GM21737 (cell line): ENCODE measurements around the gene ADAMTS17.

ENCODE experiments used
- ATAC-seq: cut with Tn5 transposase; IDR thresholded peaks from one replicate; pipeline ENCODE4 v1.9.1; 2021; ENCODE audit warnings: mild to moderate bottlenecking, moderate library complexity; ENCODE audit not compliant: unreplicated experiment

Gene ADAMTS17

DNA sequence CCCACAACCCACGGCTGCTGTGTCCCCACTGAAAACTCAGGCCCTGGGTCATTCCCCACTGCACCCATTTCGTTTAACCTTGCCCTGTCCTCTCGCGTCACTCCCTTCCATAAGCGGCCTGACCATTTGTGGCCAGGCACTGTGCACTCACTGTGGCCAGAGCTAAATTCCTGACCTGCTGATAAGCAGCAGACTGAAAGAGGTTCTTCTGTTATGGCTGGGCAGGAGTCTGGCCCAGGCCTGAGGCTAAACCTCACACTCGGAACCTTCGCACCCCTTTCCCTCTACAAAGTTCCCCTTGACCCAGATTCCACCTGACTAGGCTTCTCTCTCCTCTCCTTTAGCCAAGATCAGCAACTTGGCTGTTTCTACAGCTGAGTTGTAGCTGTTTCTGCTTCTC lies 62.3 kb downstream of the ADAMTS17 start:
- ATAC-seq, result no peak

DNA sequence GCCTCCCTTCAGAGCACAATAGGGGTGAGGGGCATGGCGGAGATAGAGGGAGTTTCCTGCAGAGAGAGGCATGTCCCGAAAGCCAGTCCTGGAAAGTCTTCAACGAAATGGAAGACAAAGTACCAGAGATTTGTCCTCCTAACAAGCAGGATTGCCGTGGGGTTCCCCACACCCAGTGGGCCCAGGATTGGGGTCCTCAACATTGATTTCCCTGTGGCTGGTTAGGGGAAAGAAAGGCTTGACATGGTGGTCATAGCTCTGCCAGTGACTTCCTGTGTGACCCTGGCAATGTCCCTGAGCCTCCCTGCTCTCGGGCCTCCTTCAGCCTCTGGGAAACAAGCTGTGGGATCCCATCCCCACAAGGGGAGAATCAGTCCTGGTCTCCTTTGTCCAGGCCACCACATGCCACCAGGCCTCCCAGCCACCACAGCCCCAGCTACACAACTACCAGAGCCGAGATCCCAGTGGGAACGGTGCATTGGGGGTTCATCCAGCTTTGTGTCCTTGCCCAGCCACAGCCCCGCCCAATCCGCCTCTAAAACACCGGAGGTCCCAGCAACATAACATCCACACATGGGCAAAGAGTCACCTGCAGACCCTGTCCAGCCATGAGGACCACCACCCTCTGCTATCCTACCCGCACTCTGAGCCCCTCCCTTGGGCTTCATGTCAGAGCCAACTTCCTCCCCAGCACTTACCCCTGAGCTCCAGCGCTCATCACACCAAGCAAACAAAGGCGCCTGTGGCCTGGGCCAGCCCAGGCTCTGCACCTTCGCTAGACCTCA lies 63.0 kb downstream of the ADAMTS17 start:
- no peak for ATAC-seq

DNA sequence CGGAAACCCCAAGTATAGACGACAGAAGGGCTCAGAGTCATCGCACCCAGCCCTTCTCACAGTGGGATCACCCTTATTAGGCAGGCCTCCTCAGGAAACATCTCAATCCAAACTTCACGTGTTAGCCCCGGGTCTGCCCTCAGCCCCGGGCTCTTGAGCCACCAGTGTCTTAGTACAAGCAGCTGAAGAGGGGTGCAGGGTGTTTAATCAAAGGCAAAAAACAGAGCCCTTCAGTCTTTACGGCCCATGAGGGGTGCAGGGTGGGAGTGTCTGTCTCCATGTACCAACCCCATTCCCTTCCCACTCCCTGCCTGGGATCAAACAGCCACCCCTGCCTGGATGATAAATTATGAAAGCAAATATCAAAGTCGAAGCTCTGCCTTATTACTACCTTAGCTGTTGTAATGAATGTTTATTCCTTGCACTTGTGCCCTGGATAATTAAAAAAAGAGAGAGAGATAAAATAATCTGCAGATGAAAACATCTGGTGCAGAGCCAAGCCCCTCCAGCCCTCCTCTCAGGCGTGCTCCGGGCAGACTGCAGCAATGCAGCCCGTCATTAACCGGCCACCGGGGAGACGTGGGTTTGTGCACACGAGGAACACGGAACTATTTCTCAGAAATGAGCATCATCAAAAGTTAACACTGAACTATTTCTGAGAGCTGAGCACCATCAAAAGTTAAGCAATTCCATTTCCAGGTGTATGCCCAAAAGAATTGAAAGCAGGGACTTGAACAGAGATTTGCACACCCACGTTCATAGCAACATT lies 64.5 kb downstream of the ADAMTS17 start:
- ATAC-seq, result no peak

DNA sequence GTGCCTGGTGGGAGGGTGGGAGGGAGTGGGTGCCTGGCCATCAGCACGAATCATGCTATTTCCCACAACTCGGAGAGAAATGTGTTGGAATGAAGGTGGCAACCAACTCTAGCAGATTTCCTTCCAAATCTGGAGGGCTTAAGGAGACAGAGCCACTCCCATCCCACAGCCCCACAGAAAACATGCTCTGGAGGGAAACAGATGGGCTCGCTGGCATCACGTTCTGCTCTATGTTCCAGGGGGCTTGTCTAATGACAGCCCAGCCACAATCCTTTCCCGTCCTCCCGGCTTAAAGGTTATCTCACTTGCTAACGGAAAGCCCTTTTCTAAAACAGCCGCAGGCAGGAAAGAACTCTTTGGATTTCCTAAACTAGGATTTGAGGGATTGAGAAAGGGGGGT lies 65.3 kb downstream of the ADAMTS17 start:
- no peak for ATAC-seq

DNA sequence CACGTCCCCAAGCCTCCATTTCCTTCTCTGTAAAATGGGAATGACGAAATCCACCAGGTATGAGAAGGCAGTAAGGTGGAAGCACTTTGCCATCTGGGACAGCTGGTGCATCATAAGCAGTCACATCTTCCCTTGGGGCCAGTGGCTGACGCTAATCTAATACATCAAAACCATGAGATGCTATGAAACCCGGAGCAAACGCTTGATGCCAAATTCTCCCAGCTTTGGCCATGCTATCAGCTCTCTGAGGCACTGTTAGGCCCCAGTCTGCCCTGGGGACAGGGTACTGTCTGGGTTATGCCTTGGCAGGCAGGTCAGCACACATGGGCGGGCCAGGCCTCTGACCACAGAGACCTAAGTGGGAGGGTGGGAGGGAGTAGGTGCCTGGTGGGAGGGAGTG lies 66.1 kb downstream of the ADAMTS17 start:
- ATAC-seq, result no peak

DNA sequence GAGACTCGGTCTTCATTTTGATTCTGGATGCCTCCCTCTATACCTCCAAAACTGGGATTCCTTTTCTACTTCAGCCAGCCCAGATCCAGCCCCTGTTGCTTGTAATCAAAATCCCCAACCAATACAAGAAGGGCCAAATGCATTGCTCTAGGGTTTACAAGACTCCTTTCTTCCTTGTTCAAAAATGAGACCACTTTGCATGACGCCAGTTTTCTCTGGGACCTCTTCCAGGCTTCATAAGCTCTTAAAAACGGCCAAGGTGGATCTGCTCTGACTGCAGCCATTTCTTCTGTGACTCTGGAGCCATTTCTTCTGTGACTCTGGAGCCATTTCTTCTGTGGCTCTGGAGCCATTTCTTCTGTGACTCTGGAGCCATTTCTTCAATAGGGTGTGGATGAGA lies 71.9 kb downstream of the ADAMTS17 start:
- no peak for ATAC-seq

DNA sequence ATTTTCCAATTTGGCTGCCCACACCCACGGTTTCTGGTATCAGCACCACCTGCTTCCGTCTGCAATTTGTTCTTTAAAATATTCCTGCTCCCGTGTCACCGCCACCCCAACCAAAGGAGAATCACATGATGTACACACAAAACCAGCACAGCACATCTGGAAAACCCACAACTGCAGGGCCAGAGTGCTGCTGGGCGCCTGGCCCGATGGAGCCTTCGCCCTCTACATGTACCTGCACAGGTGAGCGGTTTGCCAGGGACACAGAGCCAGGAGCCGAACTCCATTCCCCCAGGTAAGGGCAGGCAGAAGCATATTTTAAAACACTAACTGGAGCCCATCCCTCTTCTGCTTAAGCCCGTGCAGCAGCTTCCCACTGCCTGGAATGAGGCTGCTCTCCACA lies 75.6 kb downstream of the ADAMTS17 start:
- ATAC-seq, result no peak

DNA sequence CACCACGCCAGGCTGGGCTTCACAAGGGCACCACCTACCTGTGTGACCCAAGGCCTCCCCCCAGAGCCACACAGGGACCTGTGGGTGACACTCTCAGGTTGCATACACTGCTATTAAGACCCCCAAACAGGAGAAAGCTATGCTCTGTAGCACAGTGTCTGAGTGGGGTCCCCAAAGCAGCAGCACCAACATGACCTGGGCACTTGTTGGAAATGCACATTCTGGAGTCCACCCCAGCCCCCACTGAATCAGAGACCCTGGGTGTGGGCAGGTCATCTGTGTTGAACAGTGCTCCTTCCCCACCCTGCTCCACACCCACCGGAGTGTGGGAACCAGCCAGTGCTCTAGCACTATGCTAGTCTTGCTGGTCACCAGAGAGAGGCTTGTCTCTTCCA lies 76.1 kb downstream of the ADAMTS17 start:
- ATAC-seq, result no peak

DNA sequence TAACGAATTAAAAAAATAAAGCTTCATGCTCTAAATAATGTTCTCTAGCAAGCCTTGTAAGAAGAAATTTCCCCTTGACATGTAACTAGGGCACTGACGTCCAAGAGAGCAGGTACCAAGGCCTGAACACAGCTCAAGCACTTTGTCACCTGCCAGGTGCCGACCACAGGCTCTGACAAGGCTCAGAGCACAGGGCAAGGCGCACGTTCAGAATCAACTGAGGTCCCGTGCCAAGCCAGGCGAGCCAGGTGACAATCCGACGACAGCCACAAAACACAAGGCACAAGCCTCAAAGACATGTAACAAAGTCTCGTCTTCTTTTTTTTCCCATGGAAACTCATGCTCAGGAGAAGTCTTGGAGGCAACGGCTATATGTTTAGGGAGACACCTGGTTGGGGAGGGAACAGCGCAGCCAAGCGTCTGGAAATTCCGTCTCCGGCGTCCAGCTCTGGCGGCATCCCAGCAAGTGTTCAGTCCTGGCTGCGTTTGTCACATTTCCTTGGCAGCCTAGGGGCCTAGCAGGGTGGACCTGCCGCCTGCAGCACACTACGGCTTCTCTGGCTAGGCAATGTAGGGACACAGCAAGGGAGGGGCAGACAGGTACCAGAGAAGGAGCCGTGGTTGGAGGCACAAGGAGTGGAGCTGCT lies 76.7 kb downstream of the ADAMTS17 start:
- ATAC-seq, result no peak

DNA sequence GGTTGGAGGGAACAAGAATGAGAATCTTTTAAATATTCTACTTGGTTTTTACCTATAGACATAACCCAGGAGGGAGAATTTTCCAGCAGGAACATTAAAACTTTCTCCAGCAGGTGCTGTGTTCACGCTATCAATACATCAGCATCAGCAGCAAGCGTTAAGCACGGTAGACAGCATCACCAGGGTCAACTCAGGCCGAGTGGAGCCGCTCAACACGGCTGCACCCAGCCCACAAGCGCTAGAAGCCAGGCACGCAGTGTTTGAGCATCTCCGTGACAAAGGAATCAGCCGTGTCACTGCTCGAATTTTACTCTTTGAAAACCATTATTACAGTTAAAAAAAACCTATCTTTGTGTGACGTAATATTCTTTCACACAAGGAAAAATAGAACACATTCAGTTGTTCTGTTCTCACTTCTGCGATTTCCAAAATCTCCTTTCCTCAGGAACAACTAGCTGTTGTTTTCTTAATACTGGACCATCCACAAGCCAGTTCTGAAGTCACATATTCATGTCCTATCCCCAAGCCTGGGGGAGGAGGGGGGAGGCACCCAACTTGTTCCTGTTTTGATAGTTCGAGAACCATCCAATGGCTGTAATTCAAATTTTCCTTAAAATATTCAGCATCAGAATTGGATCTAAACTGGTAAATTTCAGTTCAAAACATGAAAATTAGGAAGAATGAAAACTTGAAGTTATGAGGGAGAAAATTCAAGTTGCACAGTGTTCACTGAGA lies 77.9 kb downstream of the ADAMTS17 start:
- no peak for ATAC-seq

DNA sequence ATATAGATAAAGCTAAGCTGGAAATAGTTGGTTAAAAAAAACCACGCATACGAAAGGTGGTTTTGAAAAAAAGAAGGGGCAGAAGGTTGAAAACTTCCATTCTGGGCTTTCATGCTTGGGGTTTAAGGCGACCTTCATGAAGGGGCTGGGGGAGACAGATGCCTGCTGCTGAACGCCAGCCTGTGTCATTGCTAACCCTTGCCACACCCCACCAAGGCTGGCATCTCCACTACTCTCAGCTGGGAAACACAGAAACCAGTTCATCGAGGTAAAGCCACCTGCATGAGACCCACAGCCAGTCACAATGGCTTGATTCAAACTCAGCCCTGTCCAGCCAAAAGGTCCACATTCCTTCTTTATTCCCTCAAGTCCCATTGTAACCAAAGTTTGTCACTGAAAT lies 78.7 kb downstream of the ADAMTS17 start:
- ATAC-seq, result no peak

DNA sequence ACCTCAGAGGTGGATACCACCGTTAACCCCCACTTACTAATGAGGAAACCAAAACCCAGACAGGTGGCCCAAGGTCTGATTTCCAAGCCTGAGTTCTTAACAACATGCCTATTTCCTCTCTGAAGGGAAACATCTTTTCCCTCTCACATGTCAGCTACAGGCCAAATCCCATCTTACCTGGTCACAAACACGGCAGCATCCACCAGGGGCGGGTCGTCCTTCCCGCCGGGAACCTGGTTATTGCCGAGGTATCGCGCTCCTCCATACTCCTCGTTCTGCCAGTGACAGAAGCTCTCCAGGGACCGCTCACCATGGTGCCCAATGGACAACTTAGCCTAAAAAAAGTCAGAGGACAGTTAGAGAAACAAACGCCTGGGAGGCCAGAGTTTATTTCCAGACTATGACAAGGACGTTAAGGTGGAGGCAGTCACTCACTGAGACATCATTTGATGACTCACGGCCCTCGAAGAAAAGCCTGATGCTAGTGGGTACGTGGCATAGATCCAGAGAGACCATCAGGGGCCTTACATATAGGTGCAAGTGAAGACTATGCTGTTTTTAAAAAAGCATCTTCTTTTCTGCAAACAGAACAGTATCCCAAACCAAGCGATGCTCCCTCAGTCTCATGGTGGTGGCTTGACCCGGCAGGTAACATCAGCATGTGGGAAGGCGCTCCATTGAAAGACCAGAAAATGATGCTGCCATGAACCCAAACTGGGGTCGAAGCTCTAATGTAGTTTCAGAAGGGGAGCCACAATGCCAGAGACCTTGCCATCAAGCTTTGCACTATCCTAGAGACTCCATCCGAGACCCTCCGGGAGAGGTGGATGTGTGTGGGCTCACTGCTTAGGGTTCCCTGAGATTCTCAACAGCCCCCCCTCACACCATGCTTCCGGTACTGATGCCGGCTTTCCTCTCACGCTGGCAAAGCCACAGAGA lies 80.2 kb downstream of the ADAMTS17 start:
- no peak for ATAC-seq

DNA sequence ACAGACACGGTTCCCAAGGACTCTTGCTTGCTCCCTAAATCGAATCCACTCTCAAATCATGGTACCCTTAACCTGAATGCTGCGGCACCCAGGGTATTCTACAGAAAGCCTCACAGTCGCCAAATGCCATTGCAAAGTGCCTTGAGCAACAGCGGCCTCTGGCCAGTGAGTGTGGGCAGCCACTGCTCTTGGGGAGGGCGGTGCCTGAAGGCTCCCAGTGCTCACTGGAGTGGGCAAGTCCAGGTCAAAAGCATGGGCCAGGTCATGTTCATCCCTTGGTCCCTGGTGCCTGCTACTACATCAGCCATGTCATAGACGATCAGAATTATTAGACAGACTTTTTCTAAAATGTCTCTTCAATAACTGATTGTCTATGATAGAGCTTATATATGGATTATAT lies 82.5 kb downstream of the ADAMTS17 start:
- ATAC-seq, result no peak

DNA sequence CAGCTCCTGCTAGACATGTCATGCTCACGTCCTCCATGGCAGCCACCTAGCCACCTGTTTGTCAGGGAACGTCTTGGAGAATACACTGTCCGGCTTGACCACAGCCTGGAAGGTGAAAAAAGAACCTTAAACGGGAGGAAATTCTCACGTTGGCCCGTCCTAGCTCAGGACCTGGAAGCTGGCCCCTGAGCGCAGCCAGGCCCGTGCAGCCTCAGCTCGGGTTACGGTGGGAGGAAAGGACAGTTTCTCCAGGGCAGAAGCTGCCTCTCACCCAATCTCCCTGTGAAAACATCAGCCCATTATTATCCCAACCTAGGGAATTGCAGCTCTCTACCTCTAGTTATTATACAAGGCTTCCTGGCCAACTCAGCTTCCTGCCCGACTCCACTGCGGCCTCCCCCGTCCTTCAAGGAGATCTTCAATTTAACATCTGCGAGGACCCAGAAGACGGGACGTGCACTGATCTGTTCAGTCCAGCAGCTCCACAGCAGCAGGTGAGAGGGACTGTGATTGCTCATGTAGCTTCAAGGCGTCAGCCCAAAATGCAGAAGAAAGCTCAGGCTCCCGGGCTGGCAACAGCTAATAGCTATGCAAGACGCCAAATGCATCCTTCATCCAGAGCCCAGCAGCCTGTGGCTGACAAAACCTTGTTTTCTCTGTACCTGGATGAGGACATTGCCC lies 84.7 kb downstream of the ADAMTS17 start:
- no peak for ATAC-seq

DNA sequence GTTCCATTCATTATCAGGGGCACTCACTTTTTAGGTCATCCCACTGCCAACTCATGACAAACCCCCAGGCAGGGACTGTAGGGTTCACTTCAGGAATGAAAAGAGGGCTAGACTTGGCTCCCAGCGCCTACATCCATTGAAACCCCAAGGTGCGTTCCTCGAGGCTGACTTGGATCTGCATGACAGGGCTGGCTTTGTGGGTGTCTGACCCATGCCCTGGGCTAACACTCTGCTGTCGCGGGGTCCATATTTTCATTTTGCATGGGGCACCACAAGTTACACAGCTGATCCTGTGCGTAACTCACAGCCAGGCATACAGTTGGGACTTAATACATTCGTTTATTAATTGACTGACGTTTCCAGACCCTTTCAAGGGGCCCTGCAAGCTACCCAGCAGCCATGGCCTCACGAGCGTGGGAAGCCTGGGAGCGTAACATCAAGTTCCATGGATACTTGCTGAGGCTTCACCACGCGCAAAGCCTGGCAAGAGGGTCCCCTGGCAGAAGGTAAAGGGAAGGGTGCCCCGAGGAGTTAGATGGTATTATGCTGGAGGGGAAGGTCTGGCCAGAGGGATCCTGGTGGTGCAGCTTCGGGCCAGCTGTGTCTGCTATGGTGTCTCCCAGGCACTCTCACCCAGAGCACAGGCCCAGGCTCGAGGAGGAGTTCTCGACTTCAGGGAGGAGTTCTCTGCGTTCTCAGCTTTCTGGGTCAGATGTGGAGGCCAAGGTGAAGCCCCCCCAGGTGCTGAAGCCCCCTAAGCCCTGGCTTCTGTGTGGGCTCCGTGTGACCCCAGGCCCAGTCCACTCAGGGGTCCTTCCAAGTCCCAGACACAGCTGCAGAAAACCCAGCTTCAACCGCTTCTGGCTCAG lies 85.4 kb downstream of the ADAMTS17 start:
- no peak for ATAC-seq

DNA sequence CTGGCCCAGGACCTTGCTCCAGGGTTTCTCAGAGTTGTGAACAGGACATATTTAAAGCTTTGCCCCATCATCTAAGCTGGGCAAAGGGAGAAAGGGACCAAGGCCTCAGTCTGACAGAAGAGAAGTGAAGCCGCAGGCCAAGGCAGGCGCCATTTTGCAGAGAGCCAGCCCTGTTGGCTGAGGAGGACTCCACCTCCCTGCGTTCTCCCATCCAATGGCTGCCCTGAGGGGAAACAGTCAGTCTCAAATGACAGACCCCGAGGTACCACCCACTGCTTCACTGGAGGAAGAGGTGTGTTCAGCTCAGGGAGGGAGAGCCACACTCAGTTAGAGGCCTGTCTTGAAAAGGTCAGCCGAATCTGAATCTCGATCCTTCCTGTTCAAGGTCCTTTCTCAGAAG lies 86.1 kb downstream of the ADAMTS17 start:
- no peak for ATAC-seq

DNA sequence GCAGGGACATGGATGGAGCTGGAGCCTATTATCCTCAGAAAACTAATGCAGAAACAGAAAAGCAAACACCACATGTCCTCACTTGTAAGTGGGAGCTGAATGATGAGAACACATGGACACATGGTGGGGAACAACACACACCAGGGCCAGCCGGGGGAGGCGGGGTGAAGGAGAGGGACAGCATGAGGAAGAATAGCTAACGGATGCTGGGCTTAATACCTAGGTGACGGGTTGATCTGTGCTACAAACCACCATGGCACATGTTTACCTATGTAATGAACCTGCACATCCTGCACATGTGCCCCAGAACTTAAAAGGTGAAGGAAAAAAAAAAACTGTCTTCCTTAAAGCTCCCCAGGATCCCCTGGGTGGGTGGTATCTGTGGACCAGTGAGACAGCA lies 87.1 kb downstream of the ADAMTS17 start:
- ATAC-seq, result no peak

DNA sequence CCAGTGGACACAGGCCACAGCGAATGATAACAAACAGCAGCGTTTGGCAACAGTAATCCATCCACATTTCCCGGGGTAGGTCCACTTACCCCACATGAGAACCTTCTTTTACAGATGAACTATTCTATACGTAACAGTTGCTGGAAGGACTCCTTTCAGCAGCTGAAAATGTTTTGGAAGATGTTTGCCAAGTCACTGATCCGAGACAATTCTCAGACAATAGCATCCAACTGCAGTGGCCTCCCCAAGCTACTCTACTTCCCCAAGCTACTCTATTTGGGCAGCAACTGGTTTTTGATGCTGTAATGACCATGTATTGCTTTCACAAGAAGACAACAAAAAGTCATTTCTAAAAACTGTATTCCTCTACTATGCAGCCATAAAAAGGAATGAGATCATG lies 87.5 kb downstream of the ADAMTS17 start:
- ATAC-seq, result no peak

DNA sequence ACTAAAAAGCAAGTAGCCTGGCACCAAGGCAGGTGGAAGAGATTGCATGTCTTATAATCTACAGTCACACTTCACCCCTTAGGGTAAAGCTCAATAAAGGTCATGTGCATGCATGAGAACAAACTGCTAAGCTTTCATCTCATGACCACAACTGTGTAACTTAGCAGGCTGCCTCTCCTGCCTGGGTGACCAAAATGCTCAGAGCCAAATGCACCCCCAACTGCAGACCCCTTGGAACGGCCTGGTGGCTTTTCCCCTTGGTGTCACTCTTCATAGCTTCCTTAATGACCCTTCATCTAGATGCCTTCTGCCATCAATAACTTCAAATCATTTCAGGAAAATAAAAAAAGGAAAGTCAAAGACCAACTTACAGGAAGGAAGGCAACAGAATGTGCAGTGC lies 88.1 kb downstream of the ADAMTS17 start:
- no peak for ATAC-seq
